Trophoblast cell (in vitro differentiated cells and primary cell): Measurements from ENCODE around the gene EPN2.

ENCODE experiments used
- DNase-seq, 2 donors: peaks; one replicate each; pipeline ENCODE4 v3.0.0-alpha.2; 2016
- H2AFZ ChIP-seq: 2 replicates; pipeline ENCODE4 v1.6.1; 2013; ENCODE audit warnings: low read length, moderate library complexity, mild to moderate bottlenecking; ENCODE audit not compliant: insufficient read depth, poor library complexity
- H2AK5ac ChIP-seq: 2 replicates; pipeline ENCODE4 v1.6.1; 2013; ENCODE audit warnings: mild to moderate bottlenecking, low read length
- H2BK120ac ChIP-seq: 2 replicates; pipeline ENCODE4 v1.6.1; 2013; ENCODE audit warnings: low read length, mild to moderate bottlenecking, moderate library complexity; ENCODE audit not compliant: insufficient read depth, poor library complexity
- H2BK12ac ChIP-seq: 2 replicates; pipeline ENCODE4 v1.6.1; 2013; ENCODE audit warnings: mild to moderate bottlenecking, low read length, moderate library complexity
- H2BK5ac ChIP-seq: 2 replicates; pipeline ENCODE4 v1.6.1; 2013; ENCODE audit warnings: low read length, low read depth, moderate library complexity, mild to moderate bottlenecking; ENCODE audit not compliant: poor library complexity
- H3K14ac ChIP-seq: 2 replicates; pipeline ENCODE4 v1.6.1; 2013; ENCODE audit warnings: mild to moderate bottlenecking, low read length
- H3K18ac ChIP-seq: 2 replicates; pipeline ENCODE4 v1.6.1; 2013; ENCODE audit warnings: mild to moderate bottlenecking, low read length
- H3K23ac ChIP-seq: 2 replicates; pipeline ENCODE4 v1.6.1; 2013; ENCODE audit warnings: low read length
- H3K27ac ChIP-seq: 2 replicates; pipeline ENCODE4 v1.5.1; 2013; ENCODE audit warnings: low read depth, mild to moderate bottlenecking, inconsistent platforms, low read length, moderate library complexity
- H3K27me3 ChIP-seq: 2 replicates; pipeline ENCODE4 v1.6.1; 2013; ENCODE audit warnings: inconsistent platforms, mild to moderate bottlenecking, low read length, moderate library complexity; ENCODE audit not compliant: insufficient read depth
- H3K36me3 ChIP-seq, 2 experiments: 1 replicate in 1 of 2; 2 replicates in 1 of 2; pipeline ENCODE4 v1.6.1; 2013; ENCODE audit warnings: low read length in 2 of 2, mild to moderate bottlenecking in 2 of 2, moderate library complexity in 1 of 2; ENCODE audit not compliant: insufficient read depth in 2 of 2, control insufficient read depth in 1 of 2
- H3K4ac ChIP-seq: 2 replicates; pipeline ENCODE4 v1.6.1; 2013; ENCODE audit warnings: low read depth, mild to moderate bottlenecking, low read length, moderate library complexity
- H3K4me1 ChIP-seq, 2 experiments: 1 replicate in 1 of 2; 2 replicates in 1 of 2; pipeline ENCODE4 v1.6.1; 2013; ENCODE audit warnings: low read length in 2 of 2, mild to moderate bottlenecking in 2 of 2, moderate library complexity in 1 of 2; ENCODE audit not compliant: insufficient read depth in 2 of 2, control insufficient read depth in 1 of 2
- H3K4me2 ChIP-seq: 2 replicates; pipeline ENCODE4 v1.6.1; 2013; ENCODE audit warnings: inconsistent platforms, mild to moderate bottlenecking, low read length, moderate library complexity
- H3K4me3 ChIP-seq: 2 replicates; pipeline ENCODE4 v1.5.1; 2013; ENCODE audit warnings: mild to moderate bottlenecking, low read depth, low read length, inconsistent platforms
- H3K79me1 ChIP-seq: one replicate; pipeline ENCODE4 v1.6.1; 2013; ENCODE audit warnings: low read length
- H3K79me2 ChIP-seq: 2 replicates; pipeline ENCODE4 v1.6.1; 2013; ENCODE audit warnings: low read length, mild to moderate bottlenecking; ENCODE audit not compliant: control insufficient read depth, insufficient read depth, poor library complexity
- H3K9ac ChIP-seq: 2 replicates; pipeline ENCODE4 v1.6.1; 2013; ENCODE audit warnings: mild to moderate bottlenecking, low read length
- H3K9me3 ChIP-seq: 2 replicates; pipeline ENCODE4 v1.6.1; 2013; ENCODE audit warnings: low read depth, mild to moderate bottlenecking, control low read depth, inconsistent platforms, low read length; ENCODE audit not compliant: insufficient read depth
- H4K12ac ChIP-seq: 2 replicates; pipeline ENCODE4 v1.6.1; 2013; ENCODE audit warnings: low read depth, mild to moderate bottlenecking, low read length, moderate library complexity
- H4K8ac ChIP-seq: 2 replicates; pipeline ENCODE4 v1.6.1; 2013; ENCODE audit warnings: low read depth, mild to moderate bottlenecking, low read length, moderate library complexity
- H4K91ac ChIP-seq: one replicate; pipeline ENCODE4 v1.6.1; 2013; ENCODE audit warnings: low read depth, mild to moderate bottlenecking, low read length, moderate library complexity
- WGBS: extraction: QIAGEN DNeasy Blood & Tissue Kit; methylation state at CpG from one replicate; pipeline ENCODE4 v1.1.7; 2013; ENCODE audit warnings: missing lambda C conversion rate; ENCODE audit not compliant: insufficient read length, insufficient coverage; ENCODE audit errors: extremely low coverage; 5-methylcytosine and 5-hydroxymethylcytosine counted together

Gene EPN2

DNA sequence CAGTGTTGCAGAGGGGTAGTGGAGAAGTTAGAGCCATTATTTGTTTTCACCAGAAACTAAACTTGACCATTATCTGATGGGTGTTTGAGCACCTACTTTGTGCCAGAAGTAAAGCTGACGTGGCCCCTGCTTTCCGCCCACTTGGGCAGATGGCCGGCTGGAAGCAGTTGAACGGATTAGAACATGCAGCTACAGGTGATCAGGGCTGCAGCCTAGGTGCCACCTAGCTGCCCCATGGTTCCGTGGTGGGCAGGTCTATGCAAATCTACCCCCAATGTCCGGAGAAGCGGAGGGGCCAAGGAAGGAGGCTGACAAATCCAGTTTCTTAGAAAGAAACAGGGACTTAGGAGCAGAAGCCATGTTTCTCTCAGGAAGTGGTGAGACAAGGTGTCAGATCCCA, 62.7 kb downstream of the EPN2 start:
- no peak overlapping the region for H3K4ac ChIP-seq
- no CpG with 5 or more reads among the region's 7 CpGs for WGBS
- H3K23ac ChIP-seq, result no peak overlapping the region
- no peak overlapping the region for H3K27ac ChIP-seq
- H3K4me2 ChIP-seq, result no peak overlapping the region
- no peak overlapping the region for H3K14ac ChIP-seq
- H3K36me3 ChIP-seq, result peaks cover 13 to 19% of the 10 kb centered on the region in 2 experiments
- H2BK5ac ChIP-seq, result no peak overlapping the region
- H3K79me2 ChIP-seq, result no peaks in the 10 kb centered on the region
- H4K12ac ChIP-seq, result no peak overlapping the region
- H3K9me3 ChIP-seq, result no peaks in the 10 kb centered on the region
- H3K27me3 ChIP-seq, result no peaks in the 10 kb centered on the region
- no peak overlapping the region for H4K91ac ChIP-seq
- H2BK12ac ChIP-seq, result no peak overlapping the region
- H2AFZ ChIP-seq, result no peak overlapping the region
- H2BK120ac ChIP-seq, result no peak overlapping the region
- no peak overlapping the region for H3K9ac ChIP-seq
- no peak overlapping the region for H3K18ac ChIP-seq
- H3K4me3 ChIP-seq, result no peak overlapping the region
- DNase-seq, result no peak
- peaks cover 2% of the 10 kb centered on the region for H3K79me1 ChIP-seq
- no peak overlapping the region for H4K8ac ChIP-seq
- H2AK5ac ChIP-seq, result no peak overlapping the region
- H3K4me1 ChIP-seq, result peaks cover 2 to 7% of the 10 kb centered on the region in 2 experiments

DNA sequence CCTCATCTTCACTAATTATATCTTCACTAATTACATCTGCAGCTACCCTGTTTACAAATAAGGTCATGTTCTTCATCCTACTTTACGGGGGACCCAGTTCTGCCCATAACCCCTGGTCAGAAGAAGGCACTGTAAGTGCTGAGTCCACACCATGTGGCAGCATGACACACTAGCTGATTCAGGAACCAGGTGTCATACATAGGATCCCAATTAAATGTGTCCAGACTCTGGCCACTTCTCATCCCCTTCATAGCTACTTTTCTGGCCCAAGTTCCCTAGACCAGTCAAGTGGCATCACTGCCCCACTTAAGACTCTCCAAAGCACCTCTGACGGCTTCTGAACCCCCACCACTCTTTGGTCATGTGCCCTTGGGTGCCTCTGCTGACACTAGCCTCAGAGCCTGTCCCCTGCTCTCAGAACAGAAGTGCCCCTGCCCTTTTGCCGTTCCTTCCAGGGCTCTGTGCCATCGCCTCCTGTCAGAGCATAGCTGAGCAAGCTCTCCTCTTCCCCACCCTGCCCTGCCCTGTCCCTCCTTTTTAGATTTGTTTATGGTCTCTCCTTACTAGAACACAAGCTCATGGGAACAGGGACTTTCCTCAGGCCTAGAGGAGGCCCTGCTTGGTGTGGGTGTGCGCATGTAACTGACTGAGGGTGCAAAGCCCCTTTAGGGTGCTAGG, 64.2 kb downstream of the EPN2 start:
- no peak overlapping the region for H4K12ac ChIP-seq
- H3K36me3 ChIP-seq, result peaks cover 19 to 23% of the 10 kb centered on the region in 2 experiments
- no peak overlapping the region for H2AFZ ChIP-seq
- no peak overlapping the region for H4K8ac ChIP-seq
- DNase-seq, result no peak
- H4K91ac ChIP-seq, result no peak overlapping the region
- no peaks in the 10 kb centered on the region for H3K9me3 ChIP-seq
- H3K4me2 ChIP-seq, result no peak overlapping the region
- peaks cover 2% of the 10 kb centered on the region for H3K79me1 ChIP-seq
- H3K4ac ChIP-seq, result no peak overlapping the region
- H3K18ac ChIP-seq, result no peak overlapping the region
- H3K4me1 ChIP-seq, result peaks cover 2 to 7% of the 10 kb centered on the region in 2 experiments
- no peak overlapping the region for H3K27ac ChIP-seq
- no peak overlapping the region for H2BK5ac ChIP-seq
- H3K23ac ChIP-seq, result no peak overlapping the region
- no CpG with 5 or more reads among the region's 5 CpGs for WGBS
- H3K4me3 ChIP-seq, result no peak overlapping the region
- no peak overlapping the region for H2BK120ac ChIP-seq
- no peaks in the 10 kb centered on the region for H3K27me3 ChIP-seq
- H3K9ac ChIP-seq, result no peak overlapping the region
- H2BK12ac ChIP-seq, result no peak overlapping the region
- no peak overlapping the region for H2AK5ac ChIP-seq
- H3K14ac ChIP-seq, result no peak overlapping the region
- H3K79me2 ChIP-seq, result no peaks in the 10 kb centered on the region

DNA sequence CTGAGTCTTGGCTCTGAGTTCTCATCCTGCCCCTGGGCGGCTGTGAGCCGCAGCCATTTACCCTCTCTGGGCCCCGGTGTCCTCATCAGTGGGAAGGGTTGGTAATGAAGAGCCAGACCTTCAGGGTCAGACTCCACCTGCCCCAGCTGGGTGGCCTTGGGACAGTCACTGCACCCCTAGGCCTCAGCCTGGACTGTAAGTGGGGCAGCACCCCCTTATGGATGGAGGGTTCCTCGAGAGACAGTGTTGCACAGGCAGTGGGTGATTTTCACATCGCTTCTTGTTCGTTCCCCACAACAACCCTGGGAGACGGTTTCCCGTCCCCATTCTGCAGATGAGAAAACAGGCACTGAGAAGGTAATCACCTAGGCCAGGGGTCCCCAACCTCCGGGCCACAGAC, 64.8 kb downstream of the EPN2 start:
- H3K79me1 ChIP-seq, result peaks cover 2% of the 10 kb centered on the region
- H3K27me3 ChIP-seq, result no peaks in the 10 kb centered on the region
- no peak overlapping the region for H3K14ac ChIP-seq
- H3K23ac ChIP-seq, result no peak overlapping the region
- no peak overlapping the region for H2BK12ac ChIP-seq
- H3K27ac ChIP-seq, result no peak overlapping the region
- no peaks in the 10 kb centered on the region for H3K9me3 ChIP-seq
- peaks cover 2 to 7% of the 10 kb centered on the region in 2 experiments for H3K4me1 ChIP-seq
- H3K4me3 ChIP-seq, result no peak overlapping the region
- H3K4me2 ChIP-seq, result no peak overlapping the region
- no CpG with 5 or more reads among the region's 9 CpGs for WGBS
- no peaks in the 10 kb centered on the region for H3K79me2 ChIP-seq
- H2BK120ac ChIP-seq, result no peak overlapping the region
- H3K9ac ChIP-seq, result no peak overlapping the region
- H3K18ac ChIP-seq, result no peak overlapping the region
- H3K4ac ChIP-seq, result no peak overlapping the region
- H3K36me3 ChIP-seq, result peaks cover 21 to 23% of the 10 kb centered on the region in 2 experiments
- no peak overlapping the region for H4K12ac ChIP-seq
- H2BK5ac ChIP-seq, result no peak overlapping the region
- no peak overlapping the region for H2AK5ac ChIP-seq
- H2AFZ ChIP-seq, result no peak overlapping the region
- no peak overlapping the region for H4K8ac ChIP-seq
- no peak overlapping the region for H4K91ac ChIP-seq
- DNase-seq, result no peak

DNA sequence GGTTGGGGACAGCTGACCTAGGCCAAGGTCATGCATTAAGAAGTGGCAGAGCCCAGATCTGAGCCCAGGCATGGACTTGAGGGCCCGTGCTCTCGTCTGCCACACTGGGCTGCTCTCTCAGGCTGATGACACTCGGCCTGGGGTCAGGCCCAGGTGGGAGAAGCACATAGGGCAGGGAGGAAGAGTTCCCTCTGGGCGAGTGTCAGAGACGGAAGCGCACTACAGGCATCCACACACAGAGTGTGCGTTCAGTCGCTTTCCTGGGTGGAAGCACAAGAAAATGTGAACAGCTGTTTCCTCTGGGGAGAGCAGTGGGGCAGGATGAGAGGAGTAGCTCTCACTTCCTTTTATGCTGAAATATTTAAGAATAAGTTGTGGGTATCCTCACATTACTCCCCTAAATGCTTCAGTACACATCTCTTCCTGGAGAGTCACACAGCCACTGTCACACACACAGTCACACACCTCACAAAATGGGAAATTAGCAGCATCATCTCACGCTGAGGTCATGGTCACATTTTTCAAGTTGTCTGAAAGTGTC, 65.7 kb downstream of the EPN2 start:
- no peak overlapping the region for H4K8ac ChIP-seq
- H3K18ac ChIP-seq, result no peak overlapping the region
- H2BK5ac ChIP-seq, result no peak overlapping the region
- no peak overlapping the region for H3K14ac ChIP-seq
- peaks cover 21 to 23% of the 10 kb centered on the region in 2 experiments for H3K36me3 ChIP-seq
- H3K9ac ChIP-seq, result no peak overlapping the region
- H4K12ac ChIP-seq, result no peak overlapping the region
- H3K4me2 ChIP-seq, result no peak overlapping the region
- peaks cover 2 to 7% of the 10 kb centered on the region in 2 experiments for H3K4me1 ChIP-seq
- H2BK120ac ChIP-seq, result no peak overlapping the region
- H3K23ac ChIP-seq, result no peak overlapping the region
- no peak overlapping the region for H2AFZ ChIP-seq
- H3K4ac ChIP-seq, result no peak overlapping the region
- H4K91ac ChIP-seq, result no peak overlapping the region
- no peaks in the 10 kb centered on the region for H3K79me2 ChIP-seq
- H3K27ac ChIP-seq, result no peak overlapping the region
- no peak overlapping the region for H2AK5ac ChIP-seq
- no CpG with 5 or more reads among the region's 9 CpGs for WGBS
- DNase-seq, result no peak
- no peak overlapping the region for H3K4me3 ChIP-seq
- H3K79me1 ChIP-seq, result peaks cover 2% of the 10 kb centered on the region
- no peaks in the 10 kb centered on the region for H3K9me3 ChIP-seq
- H2BK12ac ChIP-seq, result no peak overlapping the region
- no peaks in the 10 kb centered on the region for H3K27me3 ChIP-seq
